Neural cell (in vitro differentiated cells): ENCODE results near the gene HIP1R. TPM values are rescaled to one million over a fixed set of nuclear protein-coding genes. Genes with fewer than 3 reads are reported as not detected.

Source experiments
- H2AFZ ChIP-seq: fragments of 200-600, 300-800 bp; sonication (generic), shearing (Covaris generic); 2 replicates; pipeline ENCODE4 v1.6.0; 2014; ENCODE audit warnings: low read depth, mild to moderate bottlenecking, antibody characterized with exemption, low read length, moderate library complexity
- H3F3A ChIP-seq: fragments of 200-600 bp; shearing (Covaris generic); 2 replicates; pipeline ENCODE4 v1.6.1; 2016; ENCODE audit warnings: mild to moderate bottlenecking, moderate library complexity, mixed read lengths, antibody characterized with exemption, low read length; ENCODE audit not compliant: insufficient read depth, poor library complexity, severe bottlenecking
- H3K27ac ChIP-seq: fragments of 200-600, 300-800 bp; sonication (generic), shearing (Covaris generic); 2 replicates; pipeline ENCODE4 v1.5.1; 2014; ENCODE audit warnings: mild to moderate bottlenecking, low read length, moderate library complexity
- H3K27me3 ChIP-seq: fragments of 300-800, 200-600 bp; sonication (generic), shearing (Covaris generic); 2 replicates; pipeline ENCODE4 v1.6.0; 2014; ENCODE audit warnings: mild to moderate bottlenecking, low read depth, low read length, moderate library complexity; ENCODE audit not compliant: insufficient read depth
- H3K36me3 ChIP-seq: fragments of 300-800, 200-600 bp; sonication (generic), shearing (Covaris generic); 2 replicates; pipeline ENCODE4 v1.5.1; 2014; ENCODE audit warnings: mild to moderate bottlenecking, antibody characterized with exemption, low read length, moderate library complexity; ENCODE audit not compliant: insufficient read depth
- H3K4me2 ChIP-seq: fragments of 300-800, 200-600 bp; sonication (generic), shearing (Covaris generic); 2 replicates; pipeline ENCODE4 v1.6.0; 2014; ENCODE audit warnings: mild to moderate bottlenecking, low read length
- H3K4me3 ChIP-seq: fragments of 300-800, 200-600 bp; sonication (generic), shearing (Covaris generic); 2 replicates; pipeline ENCODE4 v1.5.1; 2014; ENCODE audit warnings: mild to moderate bottlenecking, low read length, moderate library complexity
- H3K79me2 ChIP-seq: fragments of 200-600 bp; shearing (Covaris generic); replicated peaks from 2 replicates; pipeline ENCODE4 v1.6.0; 2014; ENCODE audit warnings: mild to moderate bottlenecking, low read length, moderate library complexity; ENCODE audit not compliant: insufficient read depth
- H3K9ac ChIP-seq: fragments of 300-800, 200-600 bp; sonication (generic), shearing (Covaris generic); 2 replicates; pipeline ENCODE4 v1.6.1; 2016; ENCODE audit warnings: mild to moderate bottlenecking, low read length, mixed read lengths
- H3K9me2 ChIP-seq: fragments of 200-600 bp; shearing (Covaris generic); 2 replicates; pipeline ENCODE4 v1.6.1; 2016; ENCODE audit warnings: mild to moderate bottlenecking, low read length, mixed read lengths; ENCODE audit not compliant: insufficient read depth
- H3K9me3 ChIP-seq: fragments of 200-600, 300-800 bp; sonication (generic), shearing (Covaris generic); 2 replicates; pipeline ENCODE4 v1.6.1; 2016; ENCODE audit warnings: mild to moderate bottlenecking, mixed run types, low read length, moderate library complexity, mixed read lengths
- H4K20me1 ChIP-seq: fragments of 200-600 bp; shearing (Covaris generic); 2 replicates; pipeline ENCODE4 v1.6.1; 2016; ENCODE audit warnings: mild to moderate bottlenecking, mixed run types; ENCODE audit not compliant: insufficient read depth
- EP300 ChIP-seq: fragments of 450-650 bp; conservative IDR thresholded peaks from 2 replicates; pipeline ENCODE4 v1.6.1; 2014; ENCODE audit warnings: antibody characterized with exemption, mild to moderate bottlenecking, moderate library complexity; ENCODE audit not compliant: poor library complexity, severe bottlenecking
- EZH2 ChIP-seq: fragments of 200-600, 300-800 bp; shearing (Covaris generic), sonication (generic); IDR thresholded peaks from 2 replicates; pipeline ENCODE4 v1.6.1; 2014; ENCODE audit warnings: antibody characterized with exemption, low read length, borderline replicate concordance, mild to moderate bottlenecking; ENCODE audit not compliant: insufficient read depth, poor library complexity, severe bottlenecking
- MXI1 ChIP-seq: fragments of 450-650 bp; conservative IDR thresholded peaks from 2 replicates; pipeline ENCODE4 v1.6.1; 2014; ENCODE audit warnings: antibody characterized with exemption, mild to moderate bottlenecking; ENCODE audit not compliant: poor library complexity, severe bottlenecking
- POLR2AphosphoS5 ChIP-seq: IDR thresholded peaks from 2 replicates; pipeline ENCODE4 v1.6.1; 2012
- RAD21 ChIP-seq: fragments of 450-650 bp; conservative IDR thresholded peaks from 2 replicates; pipeline ENCODE4 v1.6.1; 2014; ENCODE audit warnings: antibody characterized with exemption, mild to moderate bottlenecking, moderate library complexity
- SMC3 ChIP-seq: fragments of 450-650 bp; conservative IDR thresholded peaks from 2 replicates; pipeline ENCODE4 v1.6.1; 2014; ENCODE audit warnings: antibody characterized with exemption, mild to moderate bottlenecking, moderate library complexity; ENCODE audit not compliant: poor library complexity
- TAF1 ChIP-seq: IDR thresholded peaks from 2 replicates; pipeline ENCODE4 v1.6.1; 2012; ENCODE audit warnings: low read depth
- polyA plus RNA-seq: library from polyadenylated mRNA; depleted of rRNA; stranded (reverse); fragments of >200 nt; gene quantifications from 2 replicates; pipeline ENCODE4 v1.2.3, GENCODE V29; 2014
- TF ChIP-seq, protein P1 (sequence below): fragments of 450-650 bp; IDR thresholded peaks from 2 replicates; pipeline ENCODE4 v1.5.1; 2014; ENCODE audit warnings: antibody characterized with exemption, mild to moderate bottlenecking, moderate library complexity; ENCODE audit not compliant: poor library complexity, severe bottlenecking
- TF ChIP-seq, protein P2 (sequence below): IDR thresholded peaks from 2 replicates; pipeline ENCODE4 v1.6.1; 2012; ENCODE audit warnings: borderline replicate concordance

HIP1R gene
- polyA plus RNA-seq, 1 donor from 2014 or later = 270 TPM

DNA sequence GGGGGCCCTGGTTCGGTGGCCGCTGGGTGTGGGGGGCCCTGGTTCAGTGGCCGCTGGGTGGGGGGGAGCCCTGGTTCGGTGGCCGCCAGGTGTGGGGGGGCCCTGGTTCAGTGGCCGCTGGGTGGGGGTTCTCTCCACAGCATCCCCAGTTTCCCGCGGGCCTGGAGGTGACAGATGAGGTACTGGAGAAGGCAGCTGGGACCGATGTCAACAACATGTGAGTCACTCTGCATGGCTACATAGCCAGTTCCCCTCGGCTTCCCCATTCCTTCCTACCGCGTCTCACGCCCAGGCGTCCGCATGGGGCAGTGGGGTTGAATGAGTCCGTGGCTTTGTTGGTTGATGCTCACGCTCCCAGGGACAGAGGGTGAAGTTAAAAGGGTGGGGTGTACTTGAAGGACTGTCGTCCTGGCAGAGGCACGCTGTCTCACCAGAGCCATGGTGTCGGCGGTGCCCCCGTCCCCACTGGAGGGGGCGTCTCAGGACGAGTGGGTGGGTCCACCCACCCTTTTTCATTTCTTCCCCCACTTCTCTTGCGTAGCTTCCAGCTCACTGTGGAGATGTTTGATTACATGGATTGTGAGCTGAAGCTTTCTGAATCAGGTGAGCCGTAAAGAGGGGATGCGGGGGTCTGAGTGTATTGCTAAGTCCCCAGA is 15.6 kb downstream of the HIP1R start:
- H3K4me2 ChIP-seq = no peak overlapping the region
- no peaks in the 10 kb centered on the region for H3F3A ChIP-seq

DNA sequence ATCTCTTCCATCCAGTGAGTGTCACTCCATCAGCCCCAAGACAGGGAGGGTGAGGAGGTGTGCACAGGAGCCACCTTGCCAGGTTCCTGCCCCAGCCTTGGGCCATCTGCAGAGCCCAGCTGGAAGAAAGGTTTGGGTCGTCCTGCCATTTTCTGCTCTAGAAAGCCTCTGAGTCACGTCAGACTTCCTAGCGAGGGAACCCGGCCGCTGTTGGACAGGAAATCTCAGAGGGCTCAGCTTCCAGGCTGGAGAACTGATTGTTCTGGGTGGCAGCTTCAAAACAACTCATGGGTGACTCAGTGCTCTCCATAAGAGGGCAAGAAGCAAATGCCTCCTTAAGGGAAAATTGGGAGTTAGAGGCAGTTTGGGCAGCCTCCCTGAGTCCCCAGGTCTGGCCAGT is 16.6 kb downstream of the HIP1R start:
- no peak overlapping the region for H2AFZ ChIP-seq
- peaks cover 2% of the 10 kb centered on the region for H4K20me1 ChIP-seq
- TF ChIP-seq, protein P1, sequence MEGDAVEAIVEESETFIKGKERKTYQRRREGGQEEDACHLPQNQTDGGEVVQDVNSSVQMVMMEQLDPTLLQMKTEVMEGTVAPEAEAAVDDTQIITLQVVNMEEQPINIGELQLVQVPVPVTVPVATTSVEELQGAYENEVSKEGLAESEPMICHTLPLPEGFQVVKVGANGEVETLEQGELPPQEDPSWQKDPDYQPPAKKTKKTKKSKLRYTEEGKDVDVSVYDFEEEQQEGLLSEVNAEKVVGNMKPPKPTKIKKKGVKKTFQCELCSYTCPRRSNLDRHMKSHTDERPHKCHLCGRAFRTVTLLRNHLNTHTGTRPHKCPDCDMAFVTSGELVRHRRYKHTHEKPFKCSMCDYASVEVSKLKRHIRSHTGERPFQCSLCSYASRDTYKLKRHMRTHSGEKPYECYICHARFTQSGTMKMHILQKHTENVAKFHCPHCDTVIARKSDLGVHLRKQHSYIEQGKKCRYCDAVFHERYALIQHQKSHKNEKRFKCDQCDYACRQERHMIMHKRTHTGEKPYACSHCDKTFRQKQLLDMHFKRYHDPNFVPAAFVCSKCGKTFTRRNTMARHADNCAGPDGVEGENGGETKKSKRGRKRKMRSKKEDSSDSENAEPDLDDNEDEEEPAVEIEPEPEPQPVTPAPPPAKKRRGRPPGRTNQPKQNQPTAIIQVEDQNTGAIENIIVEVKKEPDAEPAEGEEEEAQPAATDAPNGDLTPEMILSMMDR = no peak
- no peaks in the 10 kb centered on the region for H3K27me3 ChIP-seq
- H3K27ac ChIP-seq = no peak overlapping the region
- no peaks in the 10 kb centered on the region for H3K9me2 ChIP-seq
- H3K79me2 ChIP-seq = no peaks in the 10 kb centered on the region
- H3K9ac ChIP-seq = no peak overlapping the region
- no peaks in the 10 kb centered on the region for H3K9me3 ChIP-seq
- no peaks in the 10 kb centered on the region for H3F3A ChIP-seq
- H3K4me3 ChIP-seq = no peak overlapping the region
- H3K4me2 ChIP-seq = no peak overlapping the region
- H3K36me3 ChIP-seq = no peaks in the 10 kb centered on the region

More for the DNA sequence above, 15.6 kb downstream of the HIP1R start:
- TF ChIP-seq, protein P1 = no peak
- TF ChIP-seq SMC3 (no peak), EZH2 (no peak), MXI1 (no peak), RAD21 (no peak), POLR2AphosphoS5 (no peak), EP300 (no peak), TAF1 (no peak)
- TF ChIP-seq, protein P2, sequence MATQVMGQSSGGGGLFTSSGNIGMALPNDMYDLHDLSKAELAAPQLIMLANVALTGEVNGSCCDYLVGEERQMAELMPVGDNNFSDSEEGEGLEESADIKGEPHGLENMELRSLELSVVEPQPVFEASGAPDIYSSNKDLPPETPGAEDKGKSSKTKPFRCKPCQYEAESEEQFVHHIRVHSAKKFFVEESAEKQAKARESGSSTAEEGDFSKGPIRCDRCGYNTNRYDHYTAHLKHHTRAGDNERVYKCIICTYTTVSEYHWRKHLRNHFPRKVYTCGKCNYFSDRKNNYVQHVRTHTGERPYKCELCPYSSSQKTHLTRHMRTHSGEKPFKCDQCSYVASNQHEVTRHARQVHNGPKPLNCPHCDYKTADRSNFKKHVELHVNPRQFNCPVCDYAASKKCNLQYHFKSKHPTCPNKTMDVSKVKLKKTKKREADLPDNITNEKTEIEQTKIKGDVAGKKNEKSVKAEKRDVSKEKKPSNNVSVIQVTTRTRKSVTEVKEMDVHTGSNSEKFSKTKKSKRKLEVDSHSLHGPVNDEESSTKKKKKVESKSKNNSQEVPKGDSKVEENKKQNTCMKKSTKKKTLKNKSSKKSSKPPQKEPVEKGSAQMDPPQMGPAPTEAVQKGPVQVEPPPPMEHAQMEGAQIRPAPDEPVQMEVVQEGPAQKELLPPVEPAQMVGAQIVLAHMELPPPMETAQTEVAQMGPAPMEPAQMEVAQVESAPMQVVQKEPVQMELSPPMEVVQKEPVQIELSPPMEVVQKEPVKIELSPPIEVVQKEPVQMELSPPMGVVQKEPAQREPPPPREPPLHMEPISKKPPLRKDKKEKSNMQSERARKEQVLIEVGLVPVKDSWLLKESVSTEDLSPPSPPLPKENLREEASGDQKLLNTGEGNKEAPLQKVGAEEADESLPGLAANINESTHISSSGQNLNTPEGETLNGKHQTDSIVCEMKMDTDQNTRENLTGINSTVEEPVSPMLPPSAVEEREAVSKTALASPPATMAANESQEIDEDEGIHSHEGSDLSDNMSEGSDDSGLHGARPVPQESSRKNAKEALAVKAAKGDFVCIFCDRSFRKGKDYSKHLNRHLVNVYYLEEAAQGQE = no peak
- no peaks in the 10 kb centered on the region for H3K27me3 ChIP-seq
- H3K36me3 ChIP-seq = no peaks in the 10 kb centered on the region
- no peak overlapping the region for H3K27ac ChIP-seq
- H3K4me3 ChIP-seq = no peak overlapping the region
- no peak overlapping the region for H2AFZ ChIP-seq
- H3K79me2 ChIP-seq = no peaks in the 10 kb centered on the region
- peaks cover 7% of the 10 kb centered on the region for H4K20me1 ChIP-seq
- H3K9ac ChIP-seq = no peak overlapping the region
- no peaks in the 10 kb centered on the region for H3K9me3 ChIP-seq
- no peaks in the 10 kb centered on the region for H3K9me2 ChIP-seq
